Endothelial cell (in vitro differentiated cells): ENCODE measurements around the gene IL17D. TPM values are rescaled to one million over a fixed set of nuclear protein-coding genes. Genes with fewer than 3 reads are reported as not detected.
"Not testable (repeated sequence)": the region's sequence is repeated elsewhere in the genome, so short reads cannot be mapped to it uniquely, and the experiment has no call there.

Source experiments
- DNase-seq: peaks from one replicate; pipeline ENCODE4 v3.0.0; 2021; ENCODE audit warnings: low spot score
- H3K27ac Mint-ChIP-seq: one replicate; pipeline ENCODE4 v1.8.0; 2021; ENCODE audit warnings: mixed read lengths, inconsistent platforms; ENCODE audit not compliant: unreplicated experiment
- H3K27me3 Mint-ChIP-seq: one replicate; pipeline ENCODE4 v1.8.0; 2021; ENCODE audit warnings: mild to moderate bottlenecking, moderate library complexity, mixed read lengths, inconsistent platforms; ENCODE audit not compliant: unreplicated experiment
- H3K36me3 Mint-ChIP-seq: one replicate; pipeline ENCODE4 v1.8.0; 2021; ENCODE audit warnings: mild to moderate bottlenecking, low read depth, mixed read lengths, inconsistent platforms; ENCODE audit not compliant: unreplicated experiment
- H3K4me1 Mint-ChIP-seq: one replicate; pipeline ENCODE4 v1.8.0; 2021; ENCODE audit warnings: mild to moderate bottlenecking, mixed read lengths, inconsistent platforms; ENCODE audit not compliant: unreplicated experiment
- H3K4me3 Mint-ChIP-seq: one replicate; pipeline ENCODE4 v1.8.0; 2021; ENCODE audit warnings: mild to moderate bottlenecking, mixed read lengths, inconsistent platforms; ENCODE audit not compliant: unreplicated experiment
- H3K9me3 Mint-ChIP-seq: one replicate; pipeline ENCODE4 v1.8.0; 2021; ENCODE audit warnings: mixed read lengths, inconsistent platforms; ENCODE audit not compliant: unreplicated experiment
- CTCF ChIP-seq: fragments of 200-600 bp; sonication (generic); IDR thresholded peaks from one replicate; pipeline ENCODE4 v1.5.0; 2021; ENCODE audit warnings: antibody characterized with exemption; ENCODE audit not compliant: unreplicated experiment
- total RNA-seq: library from RNA; stranded (reverse); fragmentation: NEBNext Ultra II Directional; extraction: Animal tissue kit (Norgen Biotek cat#: 25700); gene quantifications from one replicate; pipeline ENCODE4 v1.2.1, GENCODE V29; 2021; ENCODE audit not compliant: unreplicated experiment

IL17D gene
- total RNA-seq, 1 donor from 2014 or later: 2.1 TPM

- Mint-ChIP-seq H3K36me3 (no peaks in the 10 kb centered on the region), H3K27me3 (no peaks in the 10 kb centered on the region), H3K4me1 (peaks cover 18% of the 10 kb centered on the region), H3K27ac (no peak overlapping the region), H3K4me3 (no peak overlapping the region), H3K9me3 (no peaks in the 10 kb centered on the region)
- DNase-seq: no peak
- no peak for TF ChIP-seq CTCF
These were observed 29.8 kb upstream of the IL17D start for GRCh38 chr13:20673715-20674114.

GRCh38 chr13:20676213-20676612, 27.3 kb upstream of the IL17D start:
- Mint-ChIP-seq H3K27me3 (no peaks in the 10 kb centered on the region), H3K27ac (no peak overlapping the region), H3K36me3 (no peaks in the 10 kb centered on the region), H3K4me1 (peaks cover 26% of the 10 kb centered on the region), H3K9me3 (no peaks in the 10 kb centered on the region), H3K4me3 (no peak overlapping the region)
- no peak for DNase-seq
- TF ChIP-seq CTCF: no peak

DNA sequence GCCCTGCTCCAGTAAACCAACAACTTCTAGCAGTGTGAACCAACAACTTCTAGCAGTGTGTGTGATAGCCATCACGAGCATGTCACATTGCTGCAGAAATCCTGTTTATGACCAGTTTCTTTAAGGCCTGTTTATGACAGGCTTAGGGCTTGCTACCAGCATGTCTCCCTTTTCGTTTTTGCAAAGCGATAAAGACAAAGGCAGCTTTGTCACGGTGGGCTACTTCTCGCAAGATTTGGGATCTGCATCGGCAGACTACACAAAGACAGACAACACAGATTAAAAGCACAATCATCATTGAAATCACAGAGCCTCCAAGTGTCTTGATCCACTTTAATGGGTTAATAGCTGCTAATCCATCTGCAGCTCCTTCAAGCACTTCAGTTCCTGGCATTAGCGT, 24.9 kb upstream of the IL17D start:
- peaks cover 26% of the 10 kb centered on the region for H3K4me1 Mint-ChIP-seq
- not testable (repeated sequence) for DNase-seq, H3K36me3 Mint-ChIP-seq, H3K27me3 Mint-ChIP-seq, H3K9me3 Mint-ChIP-seq, H3K4me3 Mint-ChIP-seq
- peak overlapping the region; percentile 40 for H3K27ac Mint-ChIP-seq

DNA sequence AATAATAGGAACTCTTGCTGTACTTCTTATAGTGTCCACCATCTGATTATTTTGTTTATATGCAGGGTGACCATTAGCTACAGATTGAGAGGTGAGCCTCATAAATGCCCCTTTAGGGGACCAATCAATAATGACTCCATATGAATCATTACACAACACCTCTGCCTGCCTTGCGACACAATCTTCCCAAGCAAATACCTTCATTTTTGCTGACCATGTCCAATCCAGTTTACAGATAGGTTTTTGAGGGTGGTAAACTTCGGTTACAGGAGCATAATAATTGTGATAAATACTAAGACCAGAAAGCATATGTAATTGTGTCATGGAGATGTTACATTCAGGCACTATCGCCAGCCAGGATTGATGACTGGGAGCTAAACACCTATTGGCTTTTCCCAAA, 23.6 kb upstream of the IL17D start:
- TF ChIP-seq CTCF: no peak
- DNase-seq: no peak
- no peaks in the 10 kb centered on the region for H3K9me3 Mint-ChIP-seq
- peaks cover 32% of the 10 kb centered on the region for H3K4me1 Mint-ChIP-seq
- H3K36me3 Mint-ChIP-seq: no peaks in the 10 kb centered on the region
- no peak overlapping the region for H3K4me3 Mint-ChIP-seq
- H3K27me3 Mint-ChIP-seq: no peaks in the 10 kb centered on the region
- no peak overlapping the region for H3K27ac Mint-ChIP-seq

GRCh38 chr13:20680416-20681080, 23.0 kb upstream of the IL17D start:
- Mint-ChIP-seq H3K4me3 (no peak overlapping the region), H3K27ac (no peak overlapping the region), H3K9me3 (no peaks in the 10 kb centered on the region), H3K36me3 (no peaks in the 10 kb centered on the region), H3K27me3 (no peaks in the 10 kb centered on the region), H3K4me1 (peaks cover 36% of the 10 kb centered on the region)
- TF ChIP-seq CTCF: no peak
- DNase-seq: no peak

DNA sequence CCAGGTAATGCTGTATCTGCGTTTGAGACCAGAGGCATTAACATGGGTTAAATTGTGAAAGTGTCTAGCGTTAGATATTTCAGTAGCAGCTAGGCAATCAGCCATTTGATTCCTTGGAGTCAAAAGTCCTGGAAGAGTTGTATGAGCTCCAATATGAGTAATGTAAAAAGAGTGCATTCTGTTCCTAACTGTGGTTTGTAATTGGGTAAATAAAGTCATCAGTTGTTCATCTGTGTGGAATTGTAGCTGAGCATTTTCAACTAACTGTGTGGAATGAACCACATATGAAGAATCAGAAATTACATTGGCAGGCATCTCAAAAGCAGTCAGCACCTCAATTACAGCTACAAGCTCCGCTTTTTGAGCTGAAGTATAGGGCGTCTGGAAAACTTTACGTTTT, 22.0 kb upstream of the IL17D start:
- not testable (repeated sequence) for DNase-seq, H3K27ac Mint-ChIP-seq, H3K9me3 Mint-ChIP-seq, H3K27me3 Mint-ChIP-seq, H3K4me3 Mint-ChIP-seq, H3K36me3 Mint-ChIP-seq
- H3K4me1 Mint-ChIP-seq: peaks cover 34% of the 10 kb centered on the region
